ENCODE results near the gene ITFG1.
A peak's percentile ranks its signal among the peaks of the same experiment; 100 is the strongest.

ITFG1 gene

DNA sequence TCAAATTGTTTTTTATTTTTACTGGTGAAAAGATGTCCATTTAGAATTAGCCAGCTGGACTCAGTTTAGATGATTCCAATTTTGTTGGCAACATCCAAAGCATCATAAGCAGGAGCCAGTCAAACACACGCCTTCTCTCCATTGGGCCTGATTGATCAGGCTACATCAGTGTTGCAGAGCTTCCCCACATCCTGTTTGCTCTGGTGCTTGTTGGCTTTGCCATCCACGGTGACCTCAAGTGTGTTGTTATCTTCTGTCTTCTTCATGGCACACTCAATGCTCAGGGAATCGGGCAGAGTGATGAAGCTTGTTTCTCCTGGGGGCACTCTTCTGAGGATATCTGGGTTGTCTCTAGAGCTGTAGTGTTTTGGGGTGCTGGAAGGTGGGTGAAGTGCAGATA lies 310.8 kb downstream of the ITFG1 start (continued):
- TF ChIP-seq, protein P1, sequence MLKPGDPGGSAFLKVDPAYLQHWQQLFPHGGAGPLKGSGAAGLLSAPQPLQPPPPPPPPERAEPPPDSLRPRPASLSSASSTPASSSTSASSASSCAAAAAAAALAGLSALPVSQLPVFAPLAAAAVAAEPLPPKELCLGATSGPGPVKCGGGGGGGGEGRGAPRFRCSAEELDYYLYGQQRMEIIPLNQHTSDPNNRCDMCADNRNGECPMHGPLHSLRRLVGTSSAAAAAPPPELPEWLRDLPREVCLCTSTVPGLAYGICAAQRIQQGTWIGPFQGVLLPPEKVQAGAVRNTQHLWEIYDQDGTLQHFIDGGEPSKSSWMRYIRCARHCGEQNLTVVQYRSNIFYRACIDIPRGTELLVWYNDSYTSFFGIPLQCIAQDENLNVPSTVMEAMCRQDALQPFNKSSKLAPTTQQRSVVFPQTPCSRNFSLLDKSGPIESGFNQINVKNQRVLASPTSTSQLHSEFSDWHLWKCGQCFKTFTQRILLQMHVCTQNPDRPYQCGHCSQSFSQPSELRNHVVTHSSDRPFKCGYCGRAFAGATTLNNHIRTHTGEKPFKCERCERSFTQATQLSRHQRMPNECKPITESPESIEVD (tag by site-specific recombination; IDR thresholded peaks at IDR 0.05) = no peak
- TF ChIP-seq ZNF211 (tag by site-specific recombination; IDR thresholded peaks at IDR 0.05; ENCODE audit: low read depth) = no peak
- TF ChIP-seq ZNF777 (tag by site-specific recombination; IDR thresholded peaks at IDR 0.05; ENCODE audit: borderline replicate concordance) = no peak
- no peak for TF ChIP-seq ZNF221 (tag by site-specific recombination; IDR thresholded peaks at IDR 0.05; ENCODE audit: borderline replicate concordance)
- TF ChIP-seq ZNF214 (tag by site-specific recombination; IDR thresholded peaks at IDR 0.05; ENCODE audit: borderline replicate concordance) = no peak
- no peak for TF ChIP-seq ZNF274 (IDR thresholded peaks at IDR 0.05; ENCODE audit: low read length)
- no peak for TF ChIP-seq ZNF274 (tag by site-specific recombination; IDR thresholded peaks at IDR 0.05; ENCODE audit: borderline replicate concordance)
- TF ChIP-seq MYNN (tag by site-specific recombination; IDR thresholded peaks at IDR 0.05; ENCODE audit: borderline replicate concordance) = no peak
- TF ChIP-seq ZNF530 (tag by site-specific recombination; IDR thresholded peaks at IDR 0.05; ENCODE audit: low read depth) = no peak
- TF ChIP-seq ZNF623 (tag by site-specific recombination; IDR thresholded peaks at IDR 0.05) = no peak

DNA sequence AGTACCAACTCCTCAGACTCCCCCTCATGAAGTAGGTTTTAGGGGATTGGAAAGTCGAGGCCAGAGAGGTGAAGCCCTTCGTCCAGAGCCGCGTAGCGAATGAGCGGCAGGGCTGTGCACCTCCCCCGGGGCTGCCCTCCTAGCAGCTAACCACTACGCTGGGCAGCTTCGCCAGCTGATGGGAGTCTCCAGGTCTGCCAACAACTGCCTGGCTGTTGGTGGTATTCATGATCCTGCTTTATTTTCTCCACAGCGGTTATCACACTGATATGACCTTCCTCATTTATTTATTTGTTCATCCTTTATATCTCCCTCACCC lies 316.3 kb downstream of the ITFG1 start:
- Histone ChIP-seq H3K27ac (ENCODE audit: extremely low read depth, low read depth, low read length) (no peak overlapping the region; the same call in 1 of the 2 replicates), H3K4me1 (ENCODE audit: control insufficient read depth, insufficient read depth, low read length) (no peaks in the 10 kb centered on the region), H3K36me3 (ENCODE audit: control insufficient read depth in 2 of 2, insufficient read depth in 1 of 2, low read length in 2 of 2) (no peaks in the 10 kb centered on the region), H3K4me3 (ENCODE audit: low read depth, low read length) (no peak overlapping the region), H3K9me3 (ENCODE audit: control insufficient read depth, insufficient read depth, low read depth, low read length) (no peaks in the 10 kb centered on the region)
- CTCF ChIA-PET = interaction anchor here (0.5 to 1.8 kb wide), 8 partner anchors 13 to 911 kb away, joined by 3 to 10 read pairs (median 3); no protein-coding TSS in a partner anchor
- TF ChIP-seq MYNN (tag by site-specific recombination; IDR thresholded peaks at IDR 0.05; ENCODE audit: borderline replicate concordance) (no peak), ZBTB8A (tag by site-specific recombination; IDR thresholded peaks at IDR 0.05) (0 out of 2 replicates have a peak, but pooled peaks have one; percentile 31), ZNF335 (tag by site-specific recombination; conservative IDR thresholded peaks at IDR 0.05) (peak; percentile 68), ZNF292 (tag by site-specific recombination; IDR thresholded peaks at IDR 0.05; ENCODE audit: borderline replicate concordance, low read depth) (no peak), ZXDB (tag by site-specific recombination; IDR thresholded peaks at IDR 0.05) (0 out of 2 replicates have a peak, but pooled peaks have one; percentile 19), ZNF248 (tag by site-specific recombination; IDR thresholded peaks at IDR 0.05) (no peak), ZBTB20 (tag by site-specific recombination; IDR thresholded peaks at IDR 0.05) (0 out of 2 replicates have a peak, but pooled peaks have one; percentile 23), MZF1 (tag by site-specific recombination; IDR thresholded peaks at IDR 0.05; ENCODE audit: borderline replicate concordance) (peak; percentile 74; the same call in 1 of the 2 replicates), ZNF37A (tag by site-specific recombination; IDR thresholded peaks at IDR 0.05) (no peak)
- TF ChIP-seq, protein P2, sequence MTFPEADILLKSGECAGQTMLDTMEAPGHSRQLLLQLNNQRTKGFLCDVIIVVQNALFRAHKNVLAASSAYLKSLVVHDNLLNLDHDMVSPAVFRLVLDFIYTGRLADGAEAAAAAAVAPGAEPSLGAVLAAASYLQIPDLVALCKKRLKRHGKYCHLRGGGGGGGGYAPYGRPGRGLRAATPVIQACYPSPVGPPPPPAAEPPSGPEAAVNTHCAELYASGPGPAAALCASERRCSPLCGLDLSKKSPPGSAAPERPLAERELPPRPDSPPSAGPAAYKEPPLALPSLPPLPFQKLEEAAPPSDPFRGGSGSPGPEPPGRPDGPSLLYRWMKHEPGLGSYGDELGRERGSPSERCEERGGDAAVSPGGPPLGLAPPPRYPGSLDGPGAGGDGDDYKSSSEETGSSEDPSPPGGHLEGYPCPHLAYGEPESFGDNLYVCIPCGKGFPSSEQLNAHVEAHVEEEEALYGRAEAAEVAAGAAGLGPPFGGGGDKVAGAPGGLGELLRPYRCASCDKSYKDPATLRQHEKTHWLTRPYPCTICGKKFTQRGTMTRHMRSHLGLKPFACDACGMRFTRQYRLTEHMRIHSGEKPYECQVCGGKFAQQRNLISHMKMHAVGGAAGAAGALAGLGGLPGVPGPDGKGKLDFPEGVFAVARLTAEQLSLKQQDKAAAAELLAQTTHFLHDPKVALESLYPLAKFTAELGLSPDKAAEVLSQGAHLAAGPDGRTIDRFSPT (tag by site-specific recombination; IDR thresholded peaks at IDR 0.05) = peak; percentile 43; the same call in 1 of the 2 replicates
- POLR2A ChIA-PET = interaction anchor here (0.6 to 1.7 kb wide), 2 partner anchors 114 to 316 kb away, joined by 4 to 8 read pairs; partner anchors contain the start of genes ITFG1 and PHKB

All from HEK293 (cell line).